HK-2 (cell line): Measurements from ENCODE around the gene FLII.
"Not testable (repeated sequence)": the region's sequence is repeated elsewhere in the genome, so short reads cannot be mapped to it uniquely, and the experiment has no call there.

Experiments used
- DNase-seq: peaks from one replicate; pipeline ENCODE4 v3.0.0-alpha.2; 2018; ENCODE audit not compliant: unreplicated experiment

Gene FLII

DNA sequence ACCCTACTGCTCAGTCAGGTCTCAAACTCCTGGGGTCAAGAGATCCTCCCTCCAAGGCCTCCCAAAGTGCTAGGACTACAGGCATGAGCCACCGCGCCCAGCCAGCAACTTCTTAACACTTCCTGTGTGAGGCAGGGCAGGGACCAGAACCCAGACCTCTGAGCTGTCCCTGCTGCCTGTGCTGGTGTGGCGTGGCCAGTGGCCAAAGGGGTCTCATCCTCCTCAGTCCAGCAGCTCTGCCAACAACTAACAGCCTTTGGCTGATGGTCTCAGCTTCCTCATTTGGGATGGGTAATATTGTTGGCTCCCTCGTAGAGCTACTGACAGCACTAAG is 34.5 kb downstream of the FLII start:
- DNase-seq = no peak

DNA sequence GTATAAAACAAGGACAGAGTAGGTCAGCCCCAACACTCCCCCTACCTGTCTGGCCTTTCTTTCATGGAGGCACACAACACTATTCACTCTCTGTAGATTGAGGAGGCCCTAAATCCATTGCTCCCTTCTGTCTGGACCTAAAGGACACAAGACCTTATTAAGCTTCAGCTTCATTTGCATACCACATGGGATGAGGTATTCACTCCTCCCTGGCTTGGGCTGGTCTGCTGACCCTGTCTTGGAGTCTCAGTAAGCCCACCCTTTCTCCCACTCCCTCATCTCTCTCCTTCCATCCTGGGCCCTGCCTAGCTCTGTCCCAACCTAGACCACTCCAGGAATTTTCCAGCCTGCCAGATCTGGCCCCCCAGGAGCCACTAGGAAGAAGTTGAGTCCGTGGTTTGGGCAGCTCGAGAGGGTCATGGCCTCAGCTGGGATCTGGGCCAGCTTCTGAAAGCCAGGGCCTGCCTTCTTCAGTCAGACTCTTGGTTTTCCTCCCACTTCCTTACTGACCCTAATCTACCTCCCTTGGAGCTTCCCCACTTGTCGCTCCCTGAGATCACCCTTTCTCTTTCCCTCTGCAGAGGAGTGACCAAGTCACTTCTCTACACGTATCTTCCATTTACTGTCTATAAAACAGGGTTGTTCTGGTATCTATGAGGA is 39.7 kb downstream of the FLII start:
- no peak for DNase-seq

DNA sequence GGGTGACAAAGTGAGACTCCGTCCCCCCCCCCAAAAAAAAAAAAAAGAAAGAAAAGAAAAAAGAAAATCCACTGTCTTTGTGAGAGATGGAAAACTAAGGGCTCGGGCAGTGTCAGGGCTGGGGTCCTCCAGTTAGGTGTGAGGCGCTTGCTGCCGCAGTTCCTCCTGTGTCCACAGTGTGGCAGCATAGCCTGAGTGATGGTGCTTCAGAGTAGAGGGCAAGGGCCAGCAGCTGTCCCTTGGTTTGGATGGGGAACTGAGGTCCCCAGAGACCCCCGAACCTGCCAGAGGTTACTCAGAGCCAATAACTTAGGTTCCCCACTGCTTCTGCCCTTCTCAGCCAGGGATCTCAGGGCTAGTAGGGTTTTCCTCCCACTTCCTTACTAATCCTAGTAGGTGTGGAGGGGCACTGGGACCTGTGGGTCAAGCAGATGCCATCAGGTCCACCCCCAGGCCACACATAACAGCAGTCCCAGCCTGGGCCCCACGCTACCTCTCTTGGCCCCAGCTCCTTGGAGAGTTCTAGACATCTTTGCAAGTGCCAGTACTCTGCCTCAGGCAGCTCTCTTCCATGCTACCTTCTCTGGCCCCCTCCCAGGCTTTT is 41.0 kb downstream of the FLII start:
- peak; percentile 78 for DNase-seq

DNA sequence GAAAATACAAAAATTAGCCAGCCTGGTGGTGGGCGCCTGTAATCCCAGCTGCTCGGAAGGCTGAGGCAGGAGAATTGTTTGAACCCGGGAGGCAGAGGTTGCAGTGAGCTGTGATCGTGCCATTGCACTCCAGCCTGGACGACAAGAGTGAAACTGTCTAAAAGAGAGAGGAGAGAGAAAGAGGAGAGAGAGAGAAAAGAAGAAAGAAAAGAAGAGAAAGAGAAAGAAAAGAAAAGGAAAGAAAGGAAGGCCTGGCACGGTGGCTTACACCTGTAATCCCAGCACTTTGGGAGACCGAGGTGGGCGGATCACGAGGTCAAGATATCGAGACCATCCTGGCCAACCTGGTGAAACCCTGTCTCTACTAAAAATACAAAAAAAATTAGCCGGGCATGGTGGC is 41.6 kb downstream of the FLII start:
- DNase-seq = not testable (repeated sequence)

DNA sequence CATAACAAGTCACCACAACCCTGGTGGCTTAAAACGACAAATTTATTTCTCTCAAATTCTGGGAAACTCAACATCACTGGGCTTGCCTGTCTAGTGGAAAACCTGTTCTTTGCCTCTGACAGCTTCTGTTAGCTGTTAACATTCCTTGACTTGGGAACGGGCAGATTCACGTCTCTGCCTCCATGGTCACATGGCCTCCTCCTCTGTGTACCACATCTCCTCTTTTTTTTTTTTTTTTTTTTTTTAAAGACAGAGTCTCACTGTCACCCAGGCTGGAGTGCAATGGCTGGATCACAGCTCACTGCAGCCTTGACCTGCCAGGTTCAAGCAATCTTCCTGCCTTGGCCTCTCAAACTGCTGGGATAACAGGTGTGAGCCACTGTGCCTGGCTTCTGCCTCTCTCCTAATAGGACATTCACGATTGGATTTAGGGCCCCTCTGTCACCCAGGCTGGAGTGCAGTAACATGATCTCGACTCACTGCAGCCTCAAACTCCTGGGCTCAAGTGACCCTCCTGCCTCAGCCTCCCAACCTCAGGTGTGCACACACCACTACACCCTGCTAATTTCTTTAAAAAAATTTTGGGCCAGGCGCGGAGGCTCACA is 44.8 kb downstream of the FLII start:
- DNase-seq = no peak

- DNase-seq = no peak
Measured at GRCh38 chr17:18208092-18208491, 50.4 kb downstream of the FLII start.

DNA sequence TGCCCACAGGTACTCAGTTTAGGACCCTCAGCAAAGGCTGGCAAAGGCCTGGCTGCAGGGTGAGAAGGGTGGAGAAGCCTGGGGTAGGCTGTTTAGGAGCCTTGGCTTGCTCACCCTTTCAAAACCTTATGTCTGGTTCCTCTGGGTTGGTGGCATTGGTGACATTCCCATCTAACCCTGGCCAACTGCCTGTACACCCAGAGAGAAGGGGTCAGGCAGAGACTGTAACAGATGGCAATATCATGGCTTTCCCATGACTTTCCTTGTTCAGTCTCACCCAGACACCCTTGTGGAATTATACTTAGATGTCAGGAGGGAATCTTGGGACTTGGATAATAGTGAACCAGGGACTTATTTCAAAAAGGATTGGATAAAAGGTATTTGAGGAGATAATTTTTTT is 51.6 kb downstream of the FLII start:
- DNase-seq = no peak

- no peak for DNase-seq
Measured at GRCh38 chr17:18205861-18206260, 52.7 kb downstream of the FLII start.

- DNase-seq = no peak
Measured at GRCh38 chr17:18203308-18203707, 55.2 kb downstream of the FLII start.

DNA sequence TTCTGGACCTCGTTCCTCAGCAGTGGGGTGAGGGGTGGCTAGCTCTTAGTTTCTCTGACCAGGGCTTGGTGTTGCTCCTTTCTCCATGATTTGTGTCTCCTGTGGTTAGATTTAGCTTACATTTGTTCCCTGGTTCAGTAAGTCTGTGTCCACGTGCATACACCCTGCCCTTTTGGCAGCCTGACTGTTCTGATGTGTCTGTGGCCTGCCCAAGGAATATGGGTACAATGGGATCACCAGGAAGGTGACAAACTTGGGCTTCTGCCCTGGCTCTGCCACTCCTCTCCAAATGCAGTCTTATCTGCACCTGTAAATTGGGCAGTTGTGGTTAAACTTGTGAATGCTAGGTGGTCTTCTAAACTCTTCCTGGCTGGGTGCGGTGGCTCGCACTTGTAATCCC is 57.4 kb downstream of the FLII start:
- no peak for DNase-seq

DNA sequence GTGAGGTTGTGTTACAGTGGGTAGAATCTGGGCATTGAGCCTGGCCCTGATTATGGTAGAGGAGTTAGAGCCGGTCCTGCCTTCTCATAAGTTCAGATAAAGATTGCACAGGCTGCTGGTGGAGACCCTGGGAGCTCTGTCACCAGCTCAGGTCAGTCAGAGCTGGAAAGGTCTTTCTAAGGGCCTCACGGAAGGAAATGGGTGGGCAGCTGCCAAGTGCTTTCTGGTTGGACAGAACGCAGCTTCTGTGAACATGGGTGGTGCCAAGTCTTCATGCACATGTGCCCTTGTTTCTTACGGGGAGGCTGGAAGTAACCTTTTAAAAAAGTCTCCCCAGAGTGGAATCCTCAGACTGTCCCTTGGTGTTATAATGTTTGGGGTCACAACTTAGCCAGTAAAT is 60.0 kb downstream of the FLII start:
- no peak for DNase-seq

DNA sequence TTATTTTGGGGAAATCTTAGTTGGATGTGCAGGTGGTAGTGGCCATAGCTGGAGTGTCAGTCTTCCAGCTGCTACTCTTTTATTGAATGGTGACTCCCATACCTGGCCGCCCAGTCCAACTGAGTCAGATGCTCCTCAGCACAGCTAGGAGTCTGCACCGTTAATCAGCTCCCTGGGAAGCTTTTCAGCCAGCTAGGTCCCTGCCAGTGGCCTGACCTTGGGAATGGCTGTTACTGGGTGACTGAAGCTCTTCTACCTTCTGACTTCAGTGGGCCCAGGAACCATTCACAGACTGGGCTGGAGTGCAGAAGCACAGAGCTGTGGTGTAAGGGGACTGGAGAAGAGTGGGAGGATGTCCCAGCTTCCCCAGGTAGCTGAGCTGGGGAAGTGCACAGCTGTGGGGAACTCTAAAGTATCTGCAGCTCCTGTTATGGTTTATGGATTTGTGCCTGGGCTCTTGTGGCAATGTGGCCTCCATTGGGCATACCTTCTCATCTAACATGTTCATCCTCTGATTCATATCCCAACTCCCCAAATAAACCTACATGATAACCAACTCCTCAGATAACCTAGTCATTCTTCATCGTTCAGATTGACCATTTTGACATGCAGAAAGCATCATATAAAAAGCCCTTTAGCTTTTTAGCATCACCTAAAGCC is 60.9 kb downstream of the FLII start:
- no peak for DNase-seq

GRCh38 chr17:18195246-18195645 is 63.3 kb downstream of the FLII start:
- DNase-seq = no peak
